ENCODE data around the gene DAP. TPM values are rescaled to one million over a fixed set of nuclear protein-coding genes. Genes with fewer than 3 reads are reported as not detected.

The DAP gene
- total RNA-seq, 1 experiment from 2014 or later, result 279 TPM

- H3K4me3 ChIP-seq, result no peak overlapping the region
- H3F3A ChIP-seq (ENCODE audit: insufficient read depth, low read depth), result no peaks in the 10 kb centered on the region
- H4K20me1 ChIP-seq (ENCODE audit: insufficient read depth), result no peaks in the 10 kb centered on the region; the same call in 1 of the 2 replicates
- no peak for DNase-seq
- no peak overlapping the region for H3K4me2 ChIP-seq
- H3K79me2 ChIP-seq (ENCODE audit: low read depth), result peaks cover 79% of the 10 kb centered on the region
- H3K9me3 ChIP-seq (ENCODE audit: insufficient read depth, low read depth), result peaks cover 7% of the 10 kb centered on the region
- no peak overlapping the region for H2AFZ ChIP-seq
- no TSS peak for BruUV-seq (replicated peaks)
- H3K27ac ChIP-seq, result no peak overlapping the region
- peaks cover 28% of the 10 kb centered on the region for H3K4me1 ChIP-seq (replicated peaks; ENCODE audit: insufficient read depth)
- H3K27me3 ChIP-seq (ENCODE audit: insufficient read depth, low read depth), result no peaks in the 10 kb centered on the region
- POLR2A ChIA-PET (ENCODE audit: unreplicated experiment), result no interaction called here
- CTCF ChIA-PET, result no interaction called here
- no peaks in the 10 kb centered on the region for H3K9me2 ChIP-seq (ENCODE audit: insufficient read depth)
- intact Hi-C loops (cut with micrococcal nuclease; ENCODE audit: unreplicated experiment), result no loop called here
- H3K36me3 ChIP-seq (ENCODE audit: low read depth), result peaks cover 39% of the 10 kb centered on the region
- no peak for TF ChIP-seq EZH2 (IDR thresholded peaks at IDR 0.05; ENCODE audit: low read depth)
- TF ChIP-seq CTCF (conservative IDR thresholded peaks at IDR 0.05), result no peak
Observed at GRCh38 chr5:10735569-10736276, 25.3 kb downstream of the DAP start.

GRCh38 chr5:10734832-10735523 is 26.1 kb downstream of the DAP start:
- Histone ChIP-seq H3K4me3 (no peak overlapping the region), H3K4me2 (no peak overlapping the region), H3K27me3 (ENCODE audit: insufficient read depth, low read depth) (no peaks in the 10 kb centered on the region), H3K36me3 (ENCODE audit: low read depth) (peaks cover 31% of the 10 kb centered on the region), H3F3A (ENCODE audit: insufficient read depth, low read depth) (no peaks in the 10 kb centered on the region), H3K4me1 (replicated peaks; ENCODE audit: insufficient read depth) (peaks cover 28% of the 10 kb centered on the region), H4K20me1 (ENCODE audit: insufficient read depth) (no peaks in the 10 kb centered on the region; the same call in 1 of the 2 replicates), H3K9me2 (ENCODE audit: insufficient read depth) (no peaks in the 10 kb centered on the region), H3K9me3 (ENCODE audit: insufficient read depth, low read depth) (peaks cover under 1% of the 10 kb centered on the region; the same call in 1 of the 2 replicates), H2AFZ (no peak overlapping the region), H3K27ac (no peak overlapping the region), H3K79me2 (ENCODE audit: low read depth) (peaks cover 72% of the 10 kb centered on the region)
- BruUV-seq (replicated peaks), result no TSS peak
- ChIA-PET CTCF (no interaction called here), POLR2A (ENCODE audit: unreplicated experiment) (no interaction called here)
- no peak for TF ChIP-seq EZH2 (IDR thresholded peaks at IDR 0.05; ENCODE audit: low read depth)
- no peak for TF ChIP-seq CTCF (conservative IDR thresholded peaks at IDR 0.05)
- no peak for DNase-seq
- intact Hi-C loops (cut with micrococcal nuclease; ENCODE audit: unreplicated experiment), result no loop called here

DNA sequence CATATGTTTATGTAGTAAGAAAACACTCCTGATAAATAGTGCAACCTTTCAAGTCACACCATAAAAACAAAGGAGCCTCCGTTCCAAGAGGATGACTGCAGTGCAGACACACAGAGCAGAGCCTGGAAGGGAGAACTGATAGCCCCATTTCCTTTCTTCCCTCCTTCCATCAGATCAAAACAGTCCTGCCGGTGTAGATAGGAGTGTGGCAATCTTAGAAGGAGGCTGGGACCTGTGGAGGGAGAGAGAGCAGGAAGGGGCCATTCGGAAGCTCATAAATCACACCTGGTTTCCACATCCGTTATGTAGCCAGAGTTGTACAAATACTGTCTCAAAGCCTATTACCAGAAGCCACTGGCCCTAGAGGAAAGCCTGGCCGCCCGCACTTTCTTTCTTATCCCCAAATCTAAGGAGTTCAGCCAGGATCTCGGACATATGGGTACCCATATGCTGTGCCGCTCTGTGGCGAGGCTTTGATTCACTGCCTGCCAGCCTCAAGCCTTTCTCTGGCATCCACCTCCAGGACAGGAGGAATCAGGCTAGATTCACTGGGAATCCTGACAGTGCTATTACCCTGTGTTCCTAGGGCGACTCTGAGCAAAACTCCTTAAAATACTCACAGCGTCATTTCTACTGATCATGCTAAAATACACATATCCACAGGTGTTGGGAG is 26.9 kb downstream of the DAP start:
- no peaks in the 10 kb centered on the region for H3K27me3 ChIP-seq (ENCODE audit: insufficient read depth, low read depth)
- peaks cover 28% of the 10 kb centered on the region for H3K4me1 ChIP-seq (replicated peaks; ENCODE audit: insufficient read depth)
- H3K27ac ChIP-seq, result no peak overlapping the region
- H3K9me3 ChIP-seq (ENCODE audit: insufficient read depth, low read depth), result no peaks in the 10 kb centered on the region
- CTCF ChIA-PET, result no interaction called here
- intact Hi-C loops (cut with micrococcal nuclease; ENCODE audit: unreplicated experiment), result no loop called here
- TF ChIP-seq EZH2 (IDR thresholded peaks at IDR 0.05; ENCODE audit: low read depth) (no peak), CTCF (conservative IDR thresholded peaks at IDR 0.05) (no peak)
- H2AFZ ChIP-seq, result no peak overlapping the region
- no TSS peak for BruUV-seq (replicated peaks)
- peaks cover 28% of the 10 kb centered on the region for H3K36me3 ChIP-seq (ENCODE audit: low read depth)
- peaks cover 64% of the 10 kb centered on the region for H3K79me2 ChIP-seq (ENCODE audit: low read depth)
- H3K4me2 ChIP-seq, result no peak overlapping the region
- no peak overlapping the region for H3K4me3 ChIP-seq
- H4K20me1 ChIP-seq (ENCODE audit: insufficient read depth), result no peaks in the 10 kb centered on the region; the same call in 1 of the 2 replicates
- POLR2A ChIA-PET (ENCODE audit: unreplicated experiment), result no interaction called here
- DNase-seq, result no peak
- no peaks in the 10 kb centered on the region for H3K9me2 ChIP-seq (ENCODE audit: insufficient read depth)
- no peaks in the 10 kb centered on the region for H3F3A ChIP-seq (ENCODE audit: insufficient read depth, low read depth)

Data from PC-9 (cell line).